HG02943 (cell line): ENCODE results near the gene TBC1D14.

ENCODE experiments used
- ATAC-seq: cut with Tn5 transposase; IDR thresholded peaks from one replicate; pipeline ENCODE4 v1.9.1; 2021; ENCODE audit warnings: mild to moderate bottlenecking, low read depth, moderate library complexity; ENCODE audit not compliant: unreplicated experiment

TBC1D14 gene

GRCh38 chr4:6991771-6992557 lies 82.3 kb downstream of the TBC1D14 start:
- no peak for ATAC-seq

- ATAC-seq: no peak
These were observed 83.4 kb downstream of the TBC1D14 start for GRCh38 chr4:6992728-6993677.

DNA sequence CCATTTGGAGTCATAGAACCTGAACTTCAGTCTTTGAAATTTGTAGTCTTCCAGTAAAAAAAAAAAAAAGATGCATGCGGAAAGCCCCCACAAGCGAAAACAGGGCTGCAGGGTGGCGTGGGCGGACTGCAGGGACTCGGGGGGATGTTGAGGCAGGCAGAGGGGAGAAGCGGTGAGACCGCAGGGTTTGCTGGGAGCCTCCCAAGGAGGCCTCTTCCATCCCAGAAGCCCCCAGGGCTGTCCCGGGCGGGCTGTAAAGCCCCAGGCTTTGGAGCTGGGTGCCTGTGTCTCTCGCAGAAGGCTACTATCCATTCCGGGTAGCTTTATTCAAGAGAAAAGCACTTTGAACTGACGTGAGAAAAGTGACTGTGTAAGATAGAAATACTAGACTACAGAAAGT lies 86.9 kb downstream of the TBC1D14 start:
- ATAC-seq: no peak

DNA sequence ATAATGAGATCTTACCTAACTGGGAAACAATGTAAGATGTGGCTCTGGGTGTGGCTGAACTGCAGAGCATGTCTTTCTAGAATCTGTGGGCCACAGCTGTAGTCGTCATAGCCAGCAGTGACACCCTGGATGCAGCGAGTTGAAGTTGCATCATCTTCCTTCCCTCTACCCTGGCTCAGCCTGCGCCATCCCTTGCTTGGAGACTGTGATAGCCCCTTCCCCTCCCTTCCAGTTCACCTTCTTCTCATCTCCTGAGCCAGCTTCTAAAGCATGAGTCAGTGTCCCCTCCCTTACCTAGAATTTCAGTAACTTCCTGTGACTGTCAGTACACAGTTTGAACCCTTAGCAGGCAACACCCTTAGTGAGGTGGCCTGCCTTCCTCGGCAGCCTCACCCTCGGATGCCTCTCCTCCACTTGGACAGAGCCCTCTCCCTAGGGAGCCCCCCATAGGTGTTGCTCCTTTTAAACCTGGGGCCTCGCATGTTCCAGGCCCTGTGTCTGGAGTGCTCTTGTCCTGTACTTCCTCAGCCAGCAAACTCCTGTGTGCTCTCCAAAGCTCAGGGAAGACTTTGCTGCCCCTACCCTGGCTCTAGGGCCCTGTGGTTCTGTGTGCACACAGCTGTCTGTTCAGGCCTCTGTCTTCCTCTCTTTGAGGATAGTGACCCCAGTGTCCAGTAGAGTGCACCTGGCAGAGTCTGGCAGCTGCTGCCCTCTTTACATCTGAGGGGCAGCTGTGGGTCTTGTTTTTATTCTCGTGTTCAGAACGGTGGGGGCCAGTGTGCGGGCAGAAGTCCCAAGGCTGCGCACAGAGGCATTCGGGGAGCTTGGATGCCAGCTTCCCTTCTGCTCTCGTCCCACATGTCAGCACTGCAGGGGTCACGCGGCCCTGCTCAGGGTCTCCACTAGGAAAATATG lies 89.8 kb downstream of the TBC1D14 start:
- ATAC-seq: no peak

DNA sequence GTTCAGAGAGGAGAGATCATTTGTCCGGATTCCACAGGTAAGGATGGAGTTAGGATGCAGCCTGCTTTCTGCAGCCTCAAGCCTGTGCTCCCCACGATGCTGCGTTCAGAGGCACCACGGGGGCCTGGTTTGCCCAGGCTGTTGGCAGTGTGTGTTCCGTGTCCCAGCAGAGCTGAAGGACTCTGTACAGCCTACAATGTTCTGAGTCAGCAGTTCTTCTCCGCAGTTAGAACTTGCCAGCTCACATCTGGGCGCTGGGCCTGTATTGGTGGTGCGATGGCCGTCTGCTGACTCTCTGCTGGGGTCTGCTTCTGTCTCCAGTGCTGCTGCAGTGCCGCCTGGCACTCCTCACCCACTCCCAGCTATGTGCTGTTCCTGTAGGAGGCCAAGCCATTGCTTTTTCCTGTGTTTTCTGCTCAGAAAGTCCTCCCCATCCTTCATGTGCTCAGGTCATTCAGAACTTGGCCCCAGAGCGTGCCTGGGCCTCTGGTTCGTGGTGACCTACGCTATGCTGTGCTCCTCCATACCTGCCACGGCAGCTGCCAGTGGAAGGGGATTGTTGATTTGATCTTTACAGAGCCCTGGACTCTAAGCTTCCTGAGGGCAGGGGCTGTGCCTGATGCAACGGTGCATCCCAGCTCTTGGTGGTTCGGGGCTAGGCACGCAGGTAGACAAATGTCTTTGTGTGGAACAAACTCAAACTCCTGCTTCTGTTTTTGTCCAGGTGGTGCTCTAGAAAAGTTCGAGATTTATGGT lies 91.0 kb downstream of the TBC1D14 start:
- ATAC-seq: no peak

- ATAC-seq: no peak
These were observed 91.6 kb downstream of the TBC1D14 start for GRCh38 chr4:7001271-7001670.

DNA sequence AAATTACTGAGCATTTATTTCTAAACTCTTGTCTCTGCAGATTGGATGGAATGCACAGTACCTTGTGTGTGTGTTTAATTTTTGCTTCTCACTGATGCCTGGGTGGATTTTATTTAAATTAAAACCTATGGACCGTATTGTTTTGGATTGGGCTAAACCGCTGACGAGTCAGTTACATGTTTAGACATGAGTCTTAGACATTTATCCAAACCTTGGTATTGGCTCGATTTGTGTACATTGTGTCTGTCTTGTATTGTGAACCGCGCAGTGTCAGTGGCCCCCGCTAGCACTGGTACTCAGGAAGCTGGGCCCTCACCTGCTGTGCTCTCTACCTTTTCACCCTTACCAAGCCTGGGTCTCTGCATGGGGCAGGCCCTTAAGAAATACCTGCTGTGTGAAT lies 92.7 kb downstream of the TBC1D14 start:
- no peak for ATAC-seq

GRCh38 chr4:7003176-7003878 lies 93.7 kb downstream of the TBC1D14 start:
- no peak for ATAC-seq

GRCh38 chr4:7003879-7004240 lies 94.2 kb downstream of the TBC1D14 start:
- ATAC-seq: no peak

GRCh38 chr4:7004331-7004730 lies 94.7 kb downstream of the TBC1D14 start:
- ATAC-seq: no peak

- no peak for ATAC-seq
These were observed 95.9 kb downstream of the TBC1D14 start for GRCh38 chr4:7005571-7005970.

DNA sequence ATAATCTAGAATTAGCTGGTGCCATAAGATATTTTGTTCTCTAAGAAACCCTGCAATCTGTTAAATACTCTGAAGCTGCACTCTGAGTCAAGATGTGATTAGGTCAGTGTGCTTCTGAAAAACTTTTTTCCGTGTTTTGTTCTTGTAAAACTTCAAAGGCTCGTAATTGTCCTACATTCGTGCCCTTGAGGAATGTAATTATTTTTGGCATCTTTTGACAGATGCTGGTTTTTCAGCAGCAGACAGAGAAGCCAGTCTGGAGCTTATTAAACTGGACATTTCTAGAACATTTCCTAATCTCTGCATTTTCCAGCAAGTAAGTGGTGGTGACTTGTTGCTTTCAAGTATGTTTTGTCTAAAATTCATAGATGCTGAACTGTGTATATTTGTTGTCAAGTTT lies 96.8 kb downstream of the TBC1D14 start:
- ATAC-seq: no peak

GRCh38 chr4:7007142-7007907 lies 97.7 kb downstream of the TBC1D14 start:
- ATAC-seq: no peak

DNA sequence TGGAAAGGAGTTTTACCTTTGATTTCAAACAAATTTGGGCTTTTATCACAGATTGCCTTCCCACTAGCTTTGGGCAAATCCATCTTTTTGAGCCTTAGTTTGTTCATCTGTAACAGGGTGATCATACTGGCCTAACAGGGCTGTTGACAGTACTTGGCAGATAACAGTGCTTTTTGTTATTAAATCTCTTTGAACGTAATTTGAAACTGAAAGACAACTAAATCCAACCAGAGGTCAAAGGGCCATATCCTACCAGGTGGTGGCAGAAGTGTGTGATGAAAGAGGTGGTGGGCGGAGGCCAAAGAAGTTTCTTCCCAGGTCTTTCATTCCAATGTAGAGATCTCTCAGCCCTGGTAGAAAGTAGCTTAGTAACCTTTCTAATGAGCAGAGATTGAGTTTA lies 98.3 kb downstream of the TBC1D14 start:
- no peak for ATAC-seq

DNA sequence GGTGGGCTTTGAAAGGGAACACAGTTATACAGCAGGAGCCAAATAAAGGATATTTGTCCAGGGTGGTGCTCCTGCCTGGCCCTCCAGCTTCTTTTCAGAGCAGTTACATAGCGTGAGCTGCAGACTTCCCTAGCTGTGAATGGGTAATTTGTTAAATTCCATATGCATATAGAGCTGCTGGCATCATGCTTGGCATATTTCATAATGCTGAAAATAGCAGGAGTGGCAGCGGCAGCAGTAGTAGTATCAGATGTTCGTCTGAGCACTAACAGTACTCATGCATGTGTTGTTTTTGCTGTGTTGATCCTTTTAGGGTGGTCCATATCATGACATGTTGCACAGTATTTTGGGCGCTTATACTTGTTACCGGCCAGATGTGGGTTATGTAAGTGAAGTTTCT lies 99.9 kb downstream of the TBC1D14 start:
- no peak for ATAC-seq

- no peak for ATAC-seq
These were observed 103.5 kb downstream of the TBC1D14 start for GRCh38 chr4:7013175-7013574.

- ATAC-seq: no peak
These were observed 105.2 kb downstream of the TBC1D14 start for GRCh38 chr4:7014815-7015214.

DNA sequence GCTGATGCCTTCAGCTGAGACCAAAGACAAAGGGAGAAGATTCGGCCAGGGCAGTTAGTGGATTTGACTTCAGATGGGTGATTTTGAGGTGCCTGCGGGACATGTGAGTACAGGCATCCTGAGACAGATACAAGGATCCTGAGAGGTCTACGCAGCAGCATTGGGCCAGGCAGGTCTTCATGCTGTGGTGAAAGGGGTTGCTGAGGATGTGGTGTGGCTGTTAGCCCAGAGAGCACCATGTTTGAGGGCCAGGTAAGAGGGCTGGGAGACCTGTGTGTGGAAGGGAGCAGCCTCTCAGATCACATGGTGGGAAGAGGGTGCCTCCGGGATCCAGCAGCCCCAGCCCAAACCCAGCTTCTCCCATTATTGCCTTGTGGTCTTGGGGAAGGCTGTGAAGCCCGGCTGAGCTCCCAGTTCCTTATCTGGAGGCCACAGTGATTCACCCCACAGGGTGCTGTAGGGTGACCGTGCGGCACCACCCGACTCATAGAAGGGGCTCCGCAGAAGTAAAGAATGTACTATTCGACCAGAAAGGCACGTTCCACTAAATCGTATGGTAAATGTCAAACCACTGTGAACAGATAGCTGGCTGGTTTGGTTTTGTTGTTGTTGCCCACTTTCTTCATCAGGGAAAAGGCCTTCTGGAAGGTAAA lies 105.9 kb downstream of the TBC1D14 start:
- ATAC-seq: no peak
